ENCODE data around the gene SPACDR.

DNA sequence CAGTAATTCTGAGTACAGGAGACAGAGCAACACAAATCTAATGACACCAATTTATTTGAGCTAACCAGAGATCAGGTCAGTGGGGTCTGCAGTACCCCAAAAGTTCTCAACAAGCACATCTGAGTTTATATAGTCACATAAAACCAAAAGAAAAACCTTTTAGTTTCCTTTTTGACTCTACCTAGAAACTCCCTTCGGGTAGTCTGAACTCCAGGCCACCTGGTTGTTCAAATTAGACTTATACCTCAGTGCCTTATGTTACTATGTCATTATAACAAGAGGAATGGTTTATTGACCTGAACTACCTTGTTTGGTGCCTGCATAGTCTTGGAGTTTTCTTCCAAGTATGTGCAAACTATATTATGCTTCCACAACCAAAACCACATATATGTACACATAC lies 50.2 kb downstream of the SPACDR start:
- TF ChIP-seq, protein P1, sequence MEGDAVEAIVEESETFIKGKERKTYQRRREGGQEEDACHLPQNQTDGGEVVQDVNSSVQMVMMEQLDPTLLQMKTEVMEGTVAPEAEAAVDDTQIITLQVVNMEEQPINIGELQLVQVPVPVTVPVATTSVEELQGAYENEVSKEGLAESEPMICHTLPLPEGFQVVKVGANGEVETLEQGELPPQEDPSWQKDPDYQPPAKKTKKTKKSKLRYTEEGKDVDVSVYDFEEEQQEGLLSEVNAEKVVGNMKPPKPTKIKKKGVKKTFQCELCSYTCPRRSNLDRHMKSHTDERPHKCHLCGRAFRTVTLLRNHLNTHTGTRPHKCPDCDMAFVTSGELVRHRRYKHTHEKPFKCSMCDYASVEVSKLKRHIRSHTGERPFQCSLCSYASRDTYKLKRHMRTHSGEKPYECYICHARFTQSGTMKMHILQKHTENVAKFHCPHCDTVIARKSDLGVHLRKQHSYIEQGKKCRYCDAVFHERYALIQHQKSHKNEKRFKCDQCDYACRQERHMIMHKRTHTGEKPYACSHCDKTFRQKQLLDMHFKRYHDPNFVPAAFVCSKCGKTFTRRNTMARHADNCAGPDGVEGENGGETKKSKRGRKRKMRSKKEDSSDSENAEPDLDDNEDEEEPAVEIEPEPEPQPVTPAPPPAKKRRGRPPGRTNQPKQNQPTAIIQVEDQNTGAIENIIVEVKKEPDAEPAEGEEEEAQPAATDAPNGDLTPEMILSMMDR (conservative IDR thresholded peaks at IDR 0.05; ENCODE audit: low read depth, low read length), result no peak
- no peak for TF ChIP-seq EZH2 (IDR thresholded peaks at IDR 0.05; ENCODE audit: borderline replicate concordance, low read depth, low read length, poor library complexity, severe bottlenecking)

Data from A673 (cell line).